Measurements from ENCODE around the gene RMND1.
"Not testable (repeated sequence)": the region's sequence is repeated elsewhere in the genome, so short reads cannot be mapped to it uniquely, and the experiment has no call there.

Gene RMND1

DNA sequence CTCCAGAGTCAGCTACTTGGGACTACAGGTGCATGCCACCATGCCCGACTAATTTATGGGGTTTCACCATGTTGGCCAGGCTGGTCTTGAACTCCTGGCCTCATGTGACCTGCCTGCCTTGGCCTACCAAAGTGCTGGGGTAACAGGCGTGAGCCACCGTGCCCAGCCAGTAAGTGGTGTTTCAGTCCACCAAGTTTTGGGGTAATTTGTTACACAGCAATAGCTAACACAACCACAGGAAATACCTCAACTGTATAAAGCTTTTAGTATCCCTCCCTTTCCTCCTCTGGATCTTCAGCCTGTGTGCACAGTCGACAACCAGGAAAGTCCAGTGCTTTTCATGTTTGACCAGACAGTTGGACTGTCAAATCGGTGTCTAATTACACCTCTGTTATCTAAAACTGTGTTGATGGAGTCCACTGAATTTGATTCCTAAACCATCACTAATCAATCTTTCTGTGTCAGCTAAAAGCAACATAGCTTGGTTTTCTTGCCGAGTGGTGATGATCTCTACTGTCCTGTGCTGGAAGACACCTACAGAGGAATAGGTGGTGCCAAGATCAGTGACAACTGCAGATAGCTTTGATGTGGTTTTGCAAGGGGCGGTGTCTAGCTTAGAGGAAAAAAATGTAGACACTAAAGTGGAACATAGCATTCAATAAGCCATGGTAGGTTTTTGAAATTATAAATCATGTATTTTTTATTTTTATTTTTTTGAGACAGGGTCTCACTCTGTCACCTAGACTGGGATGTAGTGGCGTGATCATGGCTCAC is 38.4 kb downstream of the RMND1 start:
- DNase-seq: peak; percentile 43

- no peak for DNase-seq
These were observed 39.0 kb downstream of the RMND1 start for GRCh38 chr6:151412909-151413308.

DNA sequence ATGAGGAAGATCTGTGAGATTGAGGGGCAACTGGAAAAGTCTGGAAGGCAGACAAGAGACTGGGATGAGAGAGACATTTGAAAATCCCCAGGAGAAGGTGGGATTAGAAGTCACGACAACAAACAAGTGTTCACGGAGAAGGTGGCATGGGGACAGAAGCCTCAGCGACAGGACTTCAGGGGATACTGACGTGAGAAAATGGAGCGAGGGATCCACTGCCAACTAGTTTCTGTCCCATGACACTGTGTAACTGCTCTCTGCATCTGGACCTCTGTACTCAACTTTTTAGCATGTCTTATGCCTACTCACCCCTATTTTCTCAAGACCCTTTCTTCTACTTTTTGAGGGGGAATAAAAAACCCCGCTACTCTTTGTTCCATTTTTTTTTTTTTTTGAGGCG is 42.2 kb downstream of the RMND1 start:
- no peak for DNase-seq

DNA sequence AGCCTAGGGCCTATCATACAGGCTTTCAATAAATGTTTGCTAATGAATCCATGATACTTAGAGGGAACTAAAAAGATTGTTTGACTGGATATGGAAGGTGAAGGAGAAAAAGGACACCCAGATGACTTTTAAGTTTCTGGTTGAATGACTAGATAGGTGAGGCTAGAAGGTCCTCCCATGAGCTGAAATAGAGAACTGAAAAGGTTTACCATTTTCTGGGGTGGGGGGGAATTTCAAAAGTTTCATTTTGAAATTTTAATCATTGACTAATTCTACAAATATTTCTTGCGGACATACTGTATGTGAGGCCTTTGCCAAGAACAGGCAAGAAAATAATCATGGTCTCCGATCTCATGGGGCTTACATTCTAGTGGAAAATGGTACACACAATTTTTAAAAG is 42.7 kb downstream of the RMND1 start:
- DNase-seq: no peak

DNA sequence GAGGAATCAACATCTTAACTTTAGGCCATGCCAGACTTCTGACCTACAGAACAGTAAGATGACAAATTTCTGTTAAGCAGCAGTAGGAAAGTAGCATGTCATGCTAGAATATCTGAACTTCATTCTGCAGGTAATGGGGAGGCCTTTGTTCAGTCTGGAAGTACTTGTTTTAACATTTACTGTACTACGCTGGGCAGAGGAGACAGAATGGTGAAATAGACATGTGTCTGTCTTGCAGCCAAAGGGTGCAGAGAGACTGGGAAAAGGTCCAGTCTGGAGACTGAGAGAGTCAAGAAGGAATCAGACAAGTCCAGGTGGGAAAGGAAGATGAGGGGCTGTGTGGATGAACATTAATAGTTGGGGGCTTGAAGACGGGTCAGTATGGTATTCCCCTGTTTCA is 43.1 kb downstream of the RMND1 start:
- no peak for DNase-seq

GRCh38 chr6:151403919-151404308 is 48.0 kb downstream of the RMND1 start:
- no peak for DNase-seq

DNA sequence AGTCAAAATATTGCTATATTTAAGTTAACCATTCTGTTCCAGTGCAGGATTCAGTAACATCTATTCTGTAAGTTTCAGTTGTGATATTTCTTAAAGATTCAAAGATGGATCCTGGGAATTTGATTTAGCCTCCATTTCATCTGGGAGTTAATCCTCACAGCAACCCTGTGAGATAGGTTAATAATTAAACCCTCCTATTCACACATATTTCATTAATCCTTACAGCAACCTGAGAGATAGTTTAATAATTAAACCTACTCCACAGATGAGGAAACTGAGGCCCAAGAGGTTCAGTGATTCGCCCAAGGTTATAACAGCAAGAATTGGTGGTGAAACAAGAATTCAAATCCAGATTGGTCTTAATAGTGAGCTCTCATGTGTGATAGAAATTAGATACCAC is 49.7 kb downstream of the RMND1 start:
- no peak for DNase-seq

DNA sequence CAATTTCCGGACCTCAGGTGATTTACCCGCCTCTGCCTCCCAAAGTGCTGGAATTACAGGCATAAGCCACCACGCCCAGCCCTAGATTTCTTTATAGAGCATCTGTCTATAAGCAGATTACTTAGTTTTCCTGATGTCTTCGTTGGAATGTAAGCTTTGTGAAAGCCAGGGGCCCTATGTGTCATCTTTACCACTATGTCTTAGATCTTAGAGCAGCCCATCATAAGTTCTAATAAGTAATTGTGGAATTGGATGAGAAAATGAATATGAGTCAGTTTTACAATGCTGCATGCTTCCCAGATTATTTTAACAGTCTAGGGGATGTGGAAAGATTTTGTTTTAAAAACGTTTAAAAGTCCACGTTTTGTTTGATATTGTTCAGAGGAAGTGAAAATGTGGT is 51.5 kb downstream of the RMND1 start:
- no peak for DNase-seq

GRCh38 chr6:151399679-151400078 is 52.2 kb downstream of the RMND1 start:
- DNase-seq: no peak

- no peak for DNase-seq
These were observed 58.5 kb downstream of the RMND1 start for GRCh38 chr6:151393410-151393809.

DNA sequence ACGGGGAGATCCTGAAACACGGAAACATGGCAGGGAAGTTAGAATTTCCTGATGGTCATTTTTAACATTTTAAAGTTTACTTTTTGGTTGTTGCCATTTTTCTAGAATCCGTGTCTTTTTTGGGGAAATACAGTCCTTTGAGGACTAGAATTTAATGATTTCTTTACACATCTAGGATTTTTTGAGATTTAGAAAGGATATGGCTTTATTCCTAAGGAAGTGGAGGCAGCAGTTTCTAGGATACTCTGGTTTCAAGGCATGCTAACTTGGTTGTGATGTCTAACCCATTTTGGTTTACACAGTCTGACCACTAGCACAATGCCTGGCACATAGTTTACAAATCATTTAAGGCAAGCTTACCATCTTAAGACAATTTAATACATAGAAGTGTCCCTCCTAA is 59.5 kb downstream of the RMND1 start:
- no peak for DNase-seq

GRCh38 chr6:151391471-151392413 is 60.2 kb downstream of the RMND1 start, which contains the start of gene ZBTB2:
TSS of gene ZBTB2 (minus strand) at chr6:151391559. CDS start at chr6:151373637, 17,922 bp downstream.
- peak; percentile 74 for DNase-seq

GRCh38 chr6:151390851-151391470 is 61.0 kb downstream of the RMND1 start:
- DNase-seq: peak; percentile 86

GRCh38 chr6:151390276-151390850 is 61.6 kb downstream of the RMND1 start:
- DNase-seq: peak; percentile 98

- DNase-seq: no peak
These were observed 62.2 kb downstream of the RMND1 start for GRCh38 chr6:151389618-151390275.

GRCh38 chr6:151388997-151389617 is 62.8 kb downstream of the RMND1 start:
- no peak for DNase-seq

DNA sequence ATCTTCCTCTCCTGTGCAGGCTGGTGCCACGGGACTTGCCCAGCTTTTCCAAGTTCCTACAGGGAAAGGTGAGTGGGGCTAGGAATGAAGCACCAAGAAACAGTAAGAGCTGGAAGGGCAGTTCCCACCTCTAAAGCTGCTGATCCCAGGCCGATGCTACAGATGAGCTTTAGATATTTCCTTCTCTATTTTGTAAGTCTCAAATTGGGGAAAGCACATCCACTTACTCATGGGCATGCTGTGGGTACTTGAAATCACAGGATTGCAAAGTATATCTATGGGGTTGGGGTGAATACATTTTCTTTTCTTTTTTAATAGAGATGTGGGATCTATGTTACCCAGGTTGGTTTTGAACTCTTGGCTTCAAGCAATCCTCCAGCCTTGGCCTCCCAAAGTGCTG is 63.7 kb downstream of the RMND1 start:
- no peak for DNase-seq

- no peak for DNase-seq
These were observed 64.6 kb downstream of the RMND1 start for GRCh38 chr6:151387175-151387970.

- DNase-seq: no peak
These were observed 66.7 kb downstream of the RMND1 start for GRCh38 chr6:151385177-151385576.

GRCh38 chr6:151384151-151384550 is 67.8 kb downstream of the RMND1 start:
- no peak for DNase-seq

DNA sequence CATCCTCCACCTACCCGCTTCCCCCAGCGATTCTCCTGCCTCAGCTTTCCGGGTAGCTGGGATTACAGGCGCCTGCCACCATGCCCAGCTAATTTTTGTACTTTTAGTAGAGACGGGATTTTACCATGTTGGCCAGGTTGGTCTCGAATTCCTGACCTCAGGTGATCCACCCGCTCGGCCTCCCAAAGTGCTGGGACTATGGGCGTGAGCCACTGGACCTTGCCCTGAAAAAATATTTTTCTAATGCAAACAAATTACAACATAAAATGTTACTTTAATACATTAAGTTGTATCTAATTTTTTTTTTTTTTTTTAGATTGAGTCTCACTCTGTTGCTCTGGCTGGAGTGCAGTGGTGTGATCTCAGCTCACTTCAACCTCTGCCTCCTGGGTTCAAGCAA is 69.3 kb downstream of the RMND1 start:
- not testable (repeated sequence) for DNase-seq

Data from activated T-cell treated with anti-CD3 and anti-CD28 coated beads, Interleukin-2, amount 50 U/mL, for 1 hour (primary cell).